Thoracic aorta (tissue), 2 donors: Measurements from ENCODE around the gene FGGY. TPM values are rescaled to one million over a fixed set of nuclear protein-coding genes. Genes with fewer than 3 reads are reported as not detected.

Experiments
- ATAC-seq: fragments of 150-250 bp; one replicate; pipeline ENCODE4 v1.8.0; 2017; ENCODE audit warnings: low read depth; ENCODE audit not compliant: insufficient number of reproducible peaks, low FRiP score
- DNase-seq: peaks from one replicate; pipeline ENCODE4 v3.0.0-alpha.2; 2020; ENCODE audit warnings: low spot score
- H3K27ac ChIP-seq, 2 donors: fragments of 200-600 bp; sonication (generic); 1 replicate in 1 of 2; 2 replicates in 1 of 2; pipeline ENCODE4 v1.5.1; 2016; ENCODE audit warnings: mild to moderate bottlenecking in 2 of 2, moderate library complexity in 2 of 2
- H3K27me3 ChIP-seq: fragments of 200-600 bp; sonication (generic); replicated peaks from 2 replicates; pipeline ENCODE4 v1.6.0; 2016; ENCODE audit warnings: mild to moderate bottlenecking; ENCODE audit not compliant: insufficient read depth
- H3K36me3 ChIP-seq: fragments of 200-600 bp; sonication (generic); one replicate; pipeline ENCODE4 v1.5.1; 2016
- H3K4me1 ChIP-seq, 2 donors: fragments of 200-600 bp; sonication (generic); 1 replicate in 1 of 2; 2 replicates in 1 of 2; pipeline versions ENCODE4 v1.5.1 to v1.6.0; 2016; ENCODE audit warnings: low read depth in 2 of 2, mild to moderate bottlenecking in 1 of 2; ENCODE audit not compliant: control insufficient read depth in 1 of 2
- H3K4me3 ChIP-seq: fragments of 200-600 bp; sonication (generic); 2 replicates; pipeline ENCODE4 v1.5.1; 2016; ENCODE audit warnings: mild to moderate bottlenecking
- H3K9me3 ChIP-seq: fragments of 200-600 bp; sonication (generic); 2 replicates; pipeline ENCODE4 v1.5.1; 2016
- total RNA-seq, 2 donors: library from RNA; depleted of rRNA; stranded (reverse); fragments of >200 nt; gene quantifications; one replicate each; pipeline versions ENCODE4 v1.1.0 to v1.2.3, GENCODE V29; 2016
- TF ChIP-seq, protein P1 (sequence below): fragments of 200-600 bp; sonication (generic); IDR thresholded peaks from one replicate; pipeline ENCODE4 v1.5.1; 2019; ENCODE audit warnings: antibody characterized with exemption

FGGY gene
- total RNA-seq, 2 donors from 2014 or later = 6.5 to 9.9 TPM

DNA sequence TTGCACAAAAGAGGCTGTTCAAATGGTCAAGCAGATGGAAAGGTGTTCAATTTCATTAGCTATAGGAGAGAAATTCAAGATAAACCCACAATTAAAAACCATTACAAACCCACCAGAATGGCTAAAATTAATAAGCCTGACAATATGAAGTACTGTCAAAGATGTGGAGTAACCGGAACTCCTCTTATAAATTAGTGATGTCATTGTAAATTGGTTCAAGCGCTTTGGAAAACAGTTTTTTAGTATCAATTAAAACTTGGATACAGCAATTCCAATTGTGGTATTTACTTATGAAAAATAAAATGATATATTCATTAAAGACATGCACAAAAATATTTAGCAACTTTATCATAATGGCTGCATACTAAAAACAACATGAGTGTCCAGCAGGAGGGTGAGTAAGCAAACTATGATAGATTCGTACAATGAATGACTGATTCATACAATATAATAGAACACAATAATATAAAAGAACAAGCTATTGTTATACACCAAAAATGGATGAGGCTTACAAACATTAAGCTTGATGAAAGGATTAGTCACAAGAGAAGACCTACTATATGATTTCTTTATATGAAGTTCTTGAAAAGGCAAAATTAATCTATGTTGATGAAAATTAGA is 38.4 kb upstream of the FGGY start:
- TF ChIP-seq, protein P1, sequence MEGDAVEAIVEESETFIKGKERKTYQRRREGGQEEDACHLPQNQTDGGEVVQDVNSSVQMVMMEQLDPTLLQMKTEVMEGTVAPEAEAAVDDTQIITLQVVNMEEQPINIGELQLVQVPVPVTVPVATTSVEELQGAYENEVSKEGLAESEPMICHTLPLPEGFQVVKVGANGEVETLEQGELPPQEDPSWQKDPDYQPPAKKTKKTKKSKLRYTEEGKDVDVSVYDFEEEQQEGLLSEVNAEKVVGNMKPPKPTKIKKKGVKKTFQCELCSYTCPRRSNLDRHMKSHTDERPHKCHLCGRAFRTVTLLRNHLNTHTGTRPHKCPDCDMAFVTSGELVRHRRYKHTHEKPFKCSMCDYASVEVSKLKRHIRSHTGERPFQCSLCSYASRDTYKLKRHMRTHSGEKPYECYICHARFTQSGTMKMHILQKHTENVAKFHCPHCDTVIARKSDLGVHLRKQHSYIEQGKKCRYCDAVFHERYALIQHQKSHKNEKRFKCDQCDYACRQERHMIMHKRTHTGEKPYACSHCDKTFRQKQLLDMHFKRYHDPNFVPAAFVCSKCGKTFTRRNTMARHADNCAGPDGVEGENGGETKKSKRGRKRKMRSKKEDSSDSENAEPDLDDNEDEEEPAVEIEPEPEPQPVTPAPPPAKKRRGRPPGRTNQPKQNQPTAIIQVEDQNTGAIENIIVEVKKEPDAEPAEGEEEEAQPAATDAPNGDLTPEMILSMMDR = no peak
- no peak for ATAC-seq

DNA sequence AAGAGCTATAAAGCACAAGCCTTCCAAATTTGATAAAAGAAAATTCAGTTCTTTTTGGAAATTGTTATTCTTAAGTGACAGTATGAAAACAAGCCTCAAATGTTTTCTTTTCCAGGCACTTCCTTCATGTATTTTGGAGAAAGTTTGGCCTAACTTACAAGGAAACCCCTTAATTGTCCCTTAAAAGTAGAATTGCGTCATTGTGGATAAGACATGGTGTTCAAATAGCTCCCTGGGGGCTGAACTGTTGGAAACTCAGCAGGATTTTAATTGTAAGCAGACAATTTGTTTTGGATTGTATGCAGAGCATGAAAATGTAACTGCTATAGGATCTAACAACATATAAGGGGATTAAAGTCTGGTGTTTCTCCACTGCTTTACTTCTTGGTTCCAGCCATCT is 35.4 kb upstream of the FGGY start:
- DNase-seq (no peak), ATAC-seq (no peak)
- Histone ChIP-seq H3K36me3 (no peaks in the 10 kb centered on the region), H3K27ac (peak overlapping the region; percentile 7 to 54), H3K4me1 (peaks cover 20 to 32% of the 10 kb centered on the region in 2 donors), H3K4me3 (no peak overlapping the region), H3K27me3 (no peaks in the 10 kb centered on the region), H3K9me3 (no peaks in the 10 kb centered on the region)
- TF ChIP-seq, protein P1 = no peak

More for the DNA sequence above, 38.4 kb upstream of the FGGY start:
- no peak overlapping the region for H3K4me3 ChIP-seq
- H3K9me3 ChIP-seq = no peaks in the 10 kb centered on the region
- H3K36me3 ChIP-seq = no peaks in the 10 kb centered on the region
- no peaks in the 10 kb centered on the region for H3K27me3 ChIP-seq
- H3K27ac ChIP-seq = no peak overlapping the region
- DNase-seq = no peak
- H3K4me1 ChIP-seq = peaks cover 13 to 21% of the 10 kb centered on the region in 2 donors

DNA sequence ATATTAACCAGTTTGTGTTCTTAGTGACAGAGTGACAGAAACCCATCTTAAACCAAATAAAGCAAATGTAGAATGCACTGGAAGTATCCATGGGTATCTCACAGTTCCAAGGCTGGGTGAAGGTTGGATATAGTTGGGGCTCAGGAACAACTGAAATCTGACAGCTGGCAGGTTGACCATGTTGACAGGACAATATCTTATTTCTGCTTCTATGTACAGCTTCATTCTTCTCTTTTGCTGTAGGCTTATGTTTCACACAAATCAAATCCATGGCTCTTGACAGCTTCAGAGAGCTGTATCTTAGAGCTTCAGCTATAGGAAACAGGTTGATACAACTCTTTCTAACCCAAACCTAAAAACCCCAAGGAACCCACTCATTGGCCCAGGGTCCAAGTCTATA is 34.3 kb upstream of the FGGY start:
- Histone ChIP-seq H3K27ac (no peak overlapping the region), H3K4me3 (no peak overlapping the region), H3K36me3 (no peaks in the 10 kb centered on the region), H3K9me3 (no peaks in the 10 kb centered on the region), H3K27me3 (no peaks in the 10 kb centered on the region), H3K4me1 (peaks cover 23 to 42% of the 10 kb centered on the region in 2 donors)
- TF ChIP-seq, protein P1 = no peak
- no peak for DNase-seq
- ATAC-seq = no peak

DNA sequence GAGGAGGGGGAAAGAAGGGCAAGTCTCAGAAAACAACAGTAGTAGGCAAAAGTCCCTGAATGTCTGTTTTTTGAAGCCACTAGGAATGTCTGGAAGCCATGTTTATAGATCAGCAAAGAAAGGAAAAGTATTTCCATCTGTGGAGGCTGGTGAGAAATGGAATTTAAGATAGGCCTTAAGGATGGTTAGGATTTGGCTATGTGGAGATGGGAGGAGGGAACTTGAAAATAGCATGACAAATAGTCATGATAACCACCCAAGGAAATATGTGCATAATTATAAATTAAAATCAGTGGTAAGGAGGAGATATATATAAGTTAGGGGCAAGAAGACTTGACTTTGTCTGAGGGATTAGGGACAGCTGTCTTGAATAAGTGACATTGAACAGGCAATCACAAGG is 33.8 kb upstream of the FGGY start:
- Histone ChIP-seq H3K27me3 (no peaks in the 10 kb centered on the region), H3K36me3 (no peaks in the 10 kb centered on the region), H3K4me1 (peaks cover 23 to 42% of the 10 kb centered on the region in 2 donors), H3K27ac (no peak overlapping the region), H3K4me3 (no peak overlapping the region), H3K9me3 (no peaks in the 10 kb centered on the region)
- TF ChIP-seq, protein P1 = no peak
- DNase-seq (no peak), ATAC-seq (no peak)

DNA sequence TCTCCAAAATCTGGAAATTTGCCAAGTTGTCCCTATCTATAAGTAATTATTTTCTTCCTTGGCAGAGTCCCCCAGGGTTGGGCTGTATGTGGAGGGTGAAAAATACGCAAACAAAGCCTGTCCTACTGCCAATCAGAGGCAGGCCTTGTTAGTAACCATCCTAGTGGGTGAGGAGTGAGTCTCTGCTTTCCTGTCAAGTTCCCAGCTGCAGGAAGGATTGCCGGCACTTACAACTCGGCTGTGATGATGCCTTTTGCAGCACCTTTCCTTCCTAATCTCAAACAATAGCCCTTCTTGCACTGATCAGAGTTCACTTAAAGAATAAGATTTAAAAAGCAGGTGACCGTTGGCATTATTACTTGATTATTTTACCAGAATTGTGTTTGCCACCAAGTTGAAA is 31.3 kb upstream of the FGGY start:
- Histone ChIP-seq H3K36me3 (no peaks in the 10 kb centered on the region), H3K9me3 (no peaks in the 10 kb centered on the region), H3K27me3 (no peaks in the 10 kb centered on the region), H3K27ac (peak overlapping the region in 1 of 2 donors; percentile 39), H3K4me1 (peaks cover 23 to 38% of the 10 kb centered on the region in 2 donors), H3K4me3 (no peak overlapping the region)
- TF ChIP-seq, protein P1 = no peak
- no peak for ATAC-seq
- DNase-seq = no peak
